Large intestine (tissue), 3 donors: ENCODE measurements around the gene RAB14. TPM values are rescaled to one million over a fixed set of nuclear protein-coding genes. Genes with fewer than 3 reads are reported as not detected.

Experiments used
- DNase-seq, 2 donors: peaks; one replicate each; pipeline versions ENCODE4 v3.0.0 to v3.0.0-alpha.2; 2013
- H3K27ac ChIP-seq: one replicate; pipeline ENCODE4 v1.5.1; 2013; ENCODE audit warnings: low read length
- H3K27me3 ChIP-seq: 2 replicates; pipeline ENCODE4 v1.6.1; 2013; ENCODE audit warnings: low read length; ENCODE audit not compliant: control insufficient read depth, insufficient read depth
- H3K36me3 ChIP-seq: 2 replicates; pipeline ENCODE4 v1.6.1; 2013; ENCODE audit warnings: low read length; ENCODE audit not compliant: control insufficient read depth, insufficient read depth
- H3K4me1 ChIP-seq: one replicate; pipeline ENCODE4 v1.6.1; 2013; ENCODE audit warnings: low read length; ENCODE audit not compliant: control insufficient read depth, insufficient read depth
- H3K4me3 ChIP-seq: one replicate; pipeline ENCODE4 v1.5.1; 2013; ENCODE audit warnings: low read length
- H3K9me3 ChIP-seq: one replicate; pipeline ENCODE4 v1.6.1; 2013; ENCODE audit warnings: mild to moderate bottlenecking, low read depth, low read length, moderate library complexity; ENCODE audit not compliant: control insufficient read depth
- whole genome bisulfite sequencing: methylation state at CpG from one replicate; pipeline ENCODE4 v1.1.5; 2013; ENCODE audit warnings: low lambda C conversion rate; ENCODE audit not compliant: insufficient coverage; 5-methylcytosine and 5-hydroxymethylcytosine counted together
- polyA plus RNA-seq: library from polyadenylated mRNA; unstranded; fragments of 120-200 nt; gene quantifications from one replicate; pipeline ENCODE4 v1.2.1, GENCODE V29; 2013

Gene RAB14
- polyA plus RNA-seq, 1 donor, result 66.2 TPM

DNA sequence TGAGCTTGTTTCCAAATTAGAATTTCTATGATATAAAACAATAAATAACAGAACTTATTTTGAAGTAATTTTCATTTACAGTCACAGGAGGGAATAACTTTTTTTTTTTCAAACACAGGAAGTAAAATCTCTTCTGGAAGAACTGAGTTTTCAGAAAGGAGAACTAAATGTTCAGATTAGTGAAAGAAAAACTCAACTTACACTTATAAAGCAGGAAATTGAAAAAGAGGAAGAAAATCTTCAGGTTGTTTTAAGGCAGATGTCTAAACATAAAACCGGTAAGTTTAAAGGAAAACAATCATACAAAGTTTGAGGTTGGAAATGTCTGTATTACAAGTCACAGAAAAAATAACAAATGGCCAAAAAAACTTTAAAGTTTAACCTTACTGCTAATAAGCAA lies 41.6 kb downstream of the RAB14 start:
- 100% methylated on average over 1 of the region's 1 CpG for WGBS
- Histone ChIP-seq H3K4me3 (no peak overlapping the region), H3K4me1 (no peaks in the 10 kb centered on the region), H3K9me3 (no peaks in the 10 kb centered on the region), H3K27ac (no peak overlapping the region), H3K27me3 (no peaks in the 10 kb centered on the region), H3K36me3 (peaks cover 37% of the 10 kb centered on the region)
- no peak for DNase-seq

GRCh38 chr9:121157939-121158338 lies 43.7 kb downstream of the RAB14 start:
- H3K27me3 ChIP-seq, result no peaks in the 10 kb centered on the region
- H3K27ac ChIP-seq, result no peak overlapping the region
- H3K36me3 ChIP-seq, result peaks cover 46% of the 10 kb centered on the region
- H3K4me1 ChIP-seq, result no peaks in the 10 kb centered on the region
- H3K4me3 ChIP-seq, result no peak overlapping the region
- DNase-seq, result no peak
- WGBS, result 100% methylated on average over 1 of the region's 4 CpGs
- H3K9me3 ChIP-seq, result no peaks in the 10 kb centered on the region

DNA sequence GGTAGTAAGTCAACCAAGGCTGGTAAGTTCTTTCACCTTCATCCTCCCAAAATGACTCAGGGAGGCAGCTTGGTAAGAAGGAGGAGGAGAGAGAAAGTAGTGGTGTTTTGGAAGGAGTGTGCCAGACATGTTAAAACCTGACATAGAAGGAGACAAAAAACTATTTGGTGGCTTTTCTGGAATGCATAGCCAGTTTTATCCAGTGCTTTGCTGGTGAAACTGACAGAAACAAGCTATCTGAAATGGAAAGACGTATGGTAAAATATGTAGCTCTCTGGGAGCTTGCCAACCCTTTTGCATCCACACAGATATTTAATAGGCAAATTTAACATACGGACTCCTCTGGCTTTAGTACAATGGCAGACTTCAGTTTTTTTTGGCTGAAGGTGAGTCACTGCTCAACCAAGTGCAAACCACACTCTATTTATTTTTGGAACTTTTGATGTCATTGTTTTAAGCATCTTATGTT lies 45.4 kb downstream of the RAB14 start:
- no CpG with 5 or more reads among the region's 2 CpGs for WGBS
- H3K4me1 ChIP-seq, result no peaks in the 10 kb centered on the region
- H3K4me3 ChIP-seq, result no peak overlapping the region
- no peaks in the 10 kb centered on the region for H3K27me3 ChIP-seq
- no peak for DNase-seq
- H3K36me3 ChIP-seq, result peaks cover 42% of the 10 kb centered on the region
- H3K27ac ChIP-seq, result no peak overlapping the region
- H3K9me3 ChIP-seq, result no peaks in the 10 kb centered on the region

DNA sequence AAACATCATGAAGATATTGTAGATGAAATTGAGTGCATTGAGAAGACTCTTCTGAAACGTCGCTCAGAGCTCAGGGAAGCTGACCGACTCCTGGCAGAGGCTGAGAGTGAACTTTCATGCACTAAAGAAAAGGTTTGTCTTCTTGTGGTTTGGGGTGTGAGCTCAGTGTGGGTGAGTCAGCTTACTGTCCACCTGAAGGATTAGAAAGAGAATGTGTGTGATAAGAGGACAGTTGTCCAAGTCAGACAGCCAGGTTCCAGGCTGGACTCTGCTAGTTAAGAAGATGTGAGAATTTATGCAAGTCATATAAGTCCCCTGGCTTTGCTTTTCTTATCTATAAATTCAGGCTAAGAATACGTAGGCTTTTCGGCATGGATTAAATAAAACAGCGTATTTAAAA lies 46.9 kb downstream of the RAB14 start:
- H3K4me3 ChIP-seq, result no peak overlapping the region
- H3K4me1 ChIP-seq, result no peaks in the 10 kb centered on the region
- H3K27ac ChIP-seq, result no peak overlapping the region
- DNase-seq, result no peak
- no peaks in the 10 kb centered on the region for H3K27me3 ChIP-seq
- 88% methylated on average over 5 of the region's 6 CpGs for WGBS
- H3K9me3 ChIP-seq, result no peaks in the 10 kb centered on the region
- peaks cover 39% of the 10 kb centered on the region for H3K36me3 ChIP-seq

DNA sequence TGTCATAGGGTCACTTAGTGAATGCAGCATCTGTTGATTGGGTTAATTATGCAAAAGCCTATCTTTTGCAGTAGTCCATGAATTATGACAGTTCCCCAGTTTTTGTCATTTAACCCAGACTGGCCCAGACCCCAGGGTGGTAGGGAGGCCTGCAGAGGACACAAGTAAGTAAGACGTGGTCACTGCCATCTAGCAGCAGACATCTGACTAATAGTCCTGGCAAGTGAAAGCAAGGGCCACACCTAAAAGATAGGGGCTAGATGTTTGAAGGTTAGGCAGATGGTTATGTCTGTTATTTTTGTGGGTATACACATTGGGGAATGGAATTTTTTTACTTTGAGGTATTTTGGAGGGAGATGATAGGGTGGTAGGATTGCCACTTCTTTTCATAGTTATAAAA lies 48.0 kb downstream of the RAB14 start:
- H3K27me3 ChIP-seq, result no peaks in the 10 kb centered on the region
- no peak for DNase-seq
- WGBS, result no CpG with 5 or more reads among the region's 1 CpG
- H3K9me3 ChIP-seq, result no peaks in the 10 kb centered on the region
- H3K4me3 ChIP-seq, result no peak overlapping the region
- no peak overlapping the region for H3K27ac ChIP-seq
- no peaks in the 10 kb centered on the region for H3K4me1 ChIP-seq
- peaks cover 37% of the 10 kb centered on the region for H3K36me3 ChIP-seq

DNA sequence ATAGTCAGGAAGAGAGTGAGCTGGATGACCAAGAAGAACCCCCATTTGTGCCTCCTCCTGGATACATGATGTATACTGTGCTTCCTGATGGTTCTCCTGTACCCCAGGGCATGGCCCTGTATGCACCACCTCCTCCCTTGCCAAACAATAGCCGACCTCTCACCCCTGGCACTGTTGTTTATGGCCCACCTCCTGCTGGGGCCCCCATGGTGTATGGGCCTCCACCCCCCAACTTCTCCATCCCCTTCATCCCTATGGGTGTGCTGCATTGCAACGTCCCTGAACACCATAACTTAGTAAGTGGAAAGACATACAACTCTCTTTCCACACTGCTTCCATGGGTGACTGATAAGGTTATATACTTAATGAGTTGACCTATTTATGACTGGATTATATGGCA lies 51.5 kb downstream of the RAB14 start:
- H3K4me1 ChIP-seq, result no peaks in the 10 kb centered on the region
- no peaks in the 10 kb centered on the region for H3K27me3 ChIP-seq
- DNase-seq, result no peak
- H3K36me3 ChIP-seq, result peaks cover 50% of the 10 kb centered on the region
- no peak overlapping the region for H3K27ac ChIP-seq
- no peak overlapping the region for H3K4me3 ChIP-seq
- no CpG with 5 or more reads among the region's 2 CpGs for WGBS
- H3K9me3 ChIP-seq, result no peaks in the 10 kb centered on the region

DNA sequence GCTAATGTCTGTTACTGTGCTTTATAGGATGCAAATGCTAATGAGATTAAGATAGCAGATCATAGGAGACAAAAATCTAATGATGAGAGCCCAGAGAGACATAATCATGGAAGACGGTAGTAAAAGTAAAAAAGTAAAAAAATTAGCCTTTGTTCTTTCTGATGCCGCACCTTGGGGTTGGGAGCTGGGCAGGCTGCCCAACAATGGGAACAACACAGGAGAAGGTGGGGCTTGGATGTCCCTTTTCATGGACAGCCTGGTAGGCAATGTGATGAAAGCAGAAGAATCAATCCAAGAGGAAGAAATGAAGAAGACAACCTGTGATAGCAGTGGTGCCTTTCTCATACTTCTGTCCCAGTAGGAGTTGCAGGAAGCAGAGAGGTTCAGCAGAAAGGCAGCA lies 57.2 kb downstream of the RAB14 start:
- H3K36me3 ChIP-seq, result peaks cover 76% of the 10 kb centered on the region
- H3K27ac ChIP-seq, result no peak overlapping the region
- DNase-seq, result no peak
- H3K4me1 ChIP-seq, result no peaks in the 10 kb centered on the region
- WGBS, result 92% methylated on average over 2 of the region's 2 CpGs
- H3K9me3 ChIP-seq, result no peaks in the 10 kb centered on the region
- H3K27me3 ChIP-seq, result no peaks in the 10 kb centered on the region
- no peak overlapping the region for H3K4me3 ChIP-seq

DNA sequence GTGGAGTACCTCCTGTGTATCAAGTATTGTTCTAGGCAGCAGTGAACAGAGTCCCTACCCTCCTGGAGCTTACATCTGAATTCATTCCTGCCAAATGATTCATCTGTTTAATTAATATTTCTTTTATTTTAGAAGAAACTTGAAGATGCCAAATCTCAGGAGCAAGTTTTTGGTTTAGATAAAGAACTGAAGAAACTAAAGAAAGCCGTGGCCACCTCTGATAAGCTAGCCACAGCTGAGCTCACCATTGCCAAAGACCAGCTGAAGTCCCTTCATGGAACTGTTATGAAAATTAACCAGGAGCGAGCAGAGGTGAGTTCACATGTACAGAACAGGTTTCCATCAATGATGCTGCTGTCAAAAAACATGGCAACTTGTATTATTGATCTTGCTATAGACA lies 57.9 kb downstream of the RAB14 start:
- no peak for DNase-seq
- no peak overlapping the region for H3K4me3 ChIP-seq
- whole genome bisulfite sequencing, result 100% methylated on average over 1 of the region's 2 CpGs
- no peaks in the 10 kb centered on the region for H3K9me3 ChIP-seq
- H3K36me3 ChIP-seq, result peaks cover 74% of the 10 kb centered on the region
- H3K27me3 ChIP-seq, result no peaks in the 10 kb centered on the region
- H3K27ac ChIP-seq, result no peak overlapping the region
- no peaks in the 10 kb centered on the region for H3K4me1 ChIP-seq

- H3K9me3 ChIP-seq, result no peaks in the 10 kb centered on the region
- no peak overlapping the region for H3K4me3 ChIP-seq
- no peak overlapping the region for H3K27ac ChIP-seq
- H3K27me3 ChIP-seq, result no peaks in the 10 kb centered on the region
- H3K36me3 ChIP-seq, result peaks cover 64% of the 10 kb centered on the region
- WGBS, result no CpG with 5 or more reads among the region's 1 CpG
- DNase-seq, result no peak
- no peaks in the 10 kb centered on the region for H3K4me1 ChIP-seq
Measured at GRCh38 chr9:121141706-121142105, 60.0 kb downstream of the RAB14 start.

DNA sequence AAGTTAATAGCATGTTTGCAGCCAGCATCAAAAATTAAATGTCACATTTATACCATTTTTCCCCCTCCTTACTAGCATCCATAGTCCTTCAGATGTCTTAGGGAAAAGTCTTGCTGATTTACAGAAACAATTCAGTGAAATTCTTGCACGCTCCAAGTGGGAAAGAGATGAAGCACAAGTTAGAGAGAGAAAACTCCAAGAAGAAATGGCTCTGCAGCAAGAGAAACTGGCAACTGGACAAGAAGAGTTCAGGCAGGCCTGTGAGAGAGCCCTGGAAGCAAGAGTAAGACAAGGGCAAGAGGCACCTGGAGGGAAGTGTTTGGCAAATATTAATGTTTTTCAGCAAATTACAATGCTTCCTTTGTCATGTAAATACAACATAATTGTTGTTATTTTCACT lies 60.4 kb downstream of the RAB14 start:
- peaks cover 61% of the 10 kb centered on the region for H3K36me3 ChIP-seq
- 80% methylated on average over 1 of the region's 1 CpG for WGBS
- H3K4me1 ChIP-seq, result no peaks in the 10 kb centered on the region
- DNase-seq, result no peak
- H3K4me3 ChIP-seq, result no peak overlapping the region
- no peaks in the 10 kb centered on the region for H3K9me3 ChIP-seq
- H3K27ac ChIP-seq, result no peak overlapping the region
- H3K27me3 ChIP-seq, result no peaks in the 10 kb centered on the region

DNA sequence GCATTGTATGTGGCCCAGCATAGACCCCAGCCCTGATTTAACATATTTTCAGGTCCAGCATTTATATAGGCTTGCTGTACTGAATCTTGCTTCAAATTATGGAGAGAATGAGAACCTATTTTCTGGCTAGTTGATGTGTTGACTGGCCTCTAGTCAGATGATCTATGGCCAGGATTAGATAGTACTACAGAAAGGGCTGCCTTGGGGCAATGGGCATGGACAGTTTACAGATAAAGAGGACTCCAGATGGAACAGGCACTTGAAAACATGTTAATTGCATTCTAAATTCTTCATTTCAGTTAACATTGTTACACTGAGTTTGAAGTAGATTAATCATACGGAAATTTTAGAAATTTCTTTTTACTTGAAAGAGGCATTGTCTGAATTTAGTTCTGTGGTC lies 61.5 kb downstream of the RAB14 start:
- H3K27ac ChIP-seq, result no peak overlapping the region
- no peaks in the 10 kb centered on the region for H3K9me3 ChIP-seq
- no peaks in the 10 kb centered on the region for H3K27me3 ChIP-seq
- no peak overlapping the region for H3K4me3 ChIP-seq
- H3K4me1 ChIP-seq, result no peaks in the 10 kb centered on the region
- no peak for DNase-seq
- WGBS, result 78% methylated on average over 1 of the region's 1 CpG
- peaks cover 51% of the 10 kb centered on the region for H3K36me3 ChIP-seq
